ENCODE results near the gene FLNC.

GRCh38 chr7:128832880-128833147 is 2.6 kb downstream of the FLNC start:
- TF ChIP-seq NFIC (IDR thresholded peaks at IDR 0.05; ENCODE audit: borderline replicate concordance) (no peak), CTCF (IDR thresholded peaks at IDR 0.05) (no peak), SIN3A (IDR thresholded peaks at IDR 0.05; ENCODE audit: borderline replicate concordance, low read depth, low read length) (no peak)

All from SK-N-SH (cell line).